Hematopoietic multipotent progenitor cell treated with erythropoietin and hydrocortisone succinate and interleukin-3 and kit ligand, for 15 days (in vitro differentiated cells): ENCODE measurements around the gene EVPLL.
"Not testable (repeated sequence)": the region's sequence is repeated elsewhere in the genome, so short reads cannot be mapped to it uniquely, and the experiment has no call there.

Experiments
- DNase-seq: peaks from one replicate; pipeline ENCODE4 v3.0.0-alpha.2; 2015; ENCODE audit warnings: low spot score

EVPLL gene

GRCh38 chr17:18425593-18425992 lies 48.0 kb downstream of the EVPLL start:
- DNase-seq: not testable (repeated sequence)

DNA sequence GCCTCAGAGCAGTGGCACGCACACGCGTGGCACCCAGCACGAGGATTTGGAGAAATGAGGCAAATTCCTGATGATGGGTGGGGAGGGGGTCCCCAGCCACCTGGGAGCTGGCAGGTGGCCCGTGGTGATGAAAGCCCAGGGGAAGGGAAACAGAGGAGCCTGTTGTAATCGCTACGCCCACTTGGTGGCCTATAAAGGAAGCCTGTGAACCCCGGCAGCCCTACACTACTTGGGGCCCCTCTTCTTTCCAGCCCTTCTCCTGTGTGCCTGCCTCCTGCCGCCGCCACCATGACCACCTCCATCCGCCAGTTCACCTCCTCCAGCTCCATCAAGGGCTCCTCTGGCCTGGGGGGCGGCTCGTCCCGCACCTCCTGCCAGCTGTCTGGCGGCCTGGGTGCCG lies 49.1 kb downstream of the EVPLL start:
- not testable (repeated sequence) for DNase-seq

DNA sequence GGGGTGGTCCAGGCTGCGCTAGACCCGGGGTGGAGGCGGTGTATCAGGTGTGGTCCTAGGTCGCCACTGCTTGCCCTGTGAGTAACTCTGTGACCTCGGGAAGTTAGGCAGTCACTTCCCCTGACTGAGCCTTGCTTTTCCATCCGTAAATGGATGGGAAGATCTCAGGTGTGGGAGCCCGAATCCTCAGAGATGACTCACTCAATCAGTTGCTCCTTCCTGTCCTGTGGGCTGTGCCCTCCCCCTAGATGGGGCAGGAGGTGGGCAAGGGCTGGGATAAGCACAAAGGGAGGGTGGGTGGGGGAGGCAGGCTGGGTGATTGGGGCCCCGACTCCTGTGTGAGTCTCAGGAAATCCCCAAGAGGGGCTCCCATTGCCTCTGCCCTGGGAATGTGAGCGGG lies 54.6 kb downstream of the EVPLL start:
- DNase-seq: not testable (repeated sequence)
